Urinary bladder (tissue), 4 donors: ENCODE data around the gene DDX52. TPM values are rescaled to one million over a fixed set of nuclear protein-coding genes. Genes with fewer than 3 reads are reported as not detected.
"Not testable (repeated sequence)": the region's sequence is repeated elsewhere in the genome, so short reads cannot be mapped to it uniquely, and the experiment has no call there.

Experiments used
- DNase-seq: peaks from one replicate; pipeline ENCODE4 v3.0.0-alpha.2; 2015; ENCODE audit errors: extremely low spot score
- H3K27ac ChIP-seq: one replicate; pipeline ENCODE4 v1.5.1; 2013; ENCODE audit warnings: low read depth, mild to moderate bottlenecking, moderate library complexity
- H3K36me3 ChIP-seq: one replicate; pipeline ENCODE4 v1.6.1; 2013; ENCODE audit warnings: mild to moderate bottlenecking, moderate library complexity; ENCODE audit not compliant: insufficient read depth
- H3K4me1 ChIP-seq: one replicate; pipeline ENCODE4 v1.6.1; 2013; ENCODE audit warnings: mild to moderate bottlenecking, moderate library complexity; ENCODE audit not compliant: insufficient read depth
- H3K4me3 ChIP-seq: one replicate; pipeline ENCODE4 v1.5.1; 2013; ENCODE audit warnings: low read depth, low read length
- WGBS: extraction: QIAGEN DNeasy Blood & Tissue Kit; methylation state at CpG from one replicate; pipeline ENCODE4 v1.1.7; 2013; 5-methylcytosine and 5-hydroxymethylcytosine counted together
- polyA plus RNA-seq: library from polyadenylated mRNA; stranded (reverse); fragments of 200-250 nt; gene quantifications from one replicate; pipeline ENCODE4 v1.2.3, GENCODE V29; 2013
- total RNA-seq: library from RNA; depleted of rRNA; stranded (reverse); fragments of >200 nt; gene quantifications from one replicate; pipeline ENCODE4 v1.2.3, GENCODE V29; 2014
- donor health status: healthy with polysubstance abuse.
- donor health status: healthy.

The DDX52 gene, protein sequence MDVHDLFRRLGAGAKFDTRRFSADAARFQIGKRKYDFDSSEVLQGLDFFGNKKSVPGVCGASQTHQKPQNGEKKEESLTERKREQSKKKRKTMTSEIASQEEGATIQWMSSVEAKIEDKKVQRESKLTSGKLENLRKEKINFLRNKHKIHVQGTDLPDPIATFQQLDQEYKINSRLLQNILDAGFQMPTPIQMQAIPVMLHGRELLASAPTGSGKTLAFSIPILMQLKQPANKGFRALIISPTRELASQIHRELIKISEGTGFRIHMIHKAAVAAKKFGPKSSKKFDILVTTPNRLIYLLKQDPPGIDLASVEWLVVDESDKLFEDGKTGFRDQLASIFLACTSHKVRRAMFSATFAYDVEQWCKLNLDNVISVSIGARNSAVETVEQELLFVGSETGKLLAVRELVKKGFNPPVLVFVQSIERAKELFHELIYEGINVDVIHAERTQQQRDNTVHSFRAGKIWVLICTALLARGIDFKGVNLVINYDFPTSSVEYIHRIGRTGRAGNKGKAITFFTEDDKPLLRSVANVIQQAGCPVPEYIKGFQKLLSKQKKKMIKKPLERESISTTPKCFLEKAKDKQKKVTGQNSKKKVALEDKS
- total RNA-seq (38.9 TPM), polyA plus RNA-seq (9.6 TPM)

DNA sequence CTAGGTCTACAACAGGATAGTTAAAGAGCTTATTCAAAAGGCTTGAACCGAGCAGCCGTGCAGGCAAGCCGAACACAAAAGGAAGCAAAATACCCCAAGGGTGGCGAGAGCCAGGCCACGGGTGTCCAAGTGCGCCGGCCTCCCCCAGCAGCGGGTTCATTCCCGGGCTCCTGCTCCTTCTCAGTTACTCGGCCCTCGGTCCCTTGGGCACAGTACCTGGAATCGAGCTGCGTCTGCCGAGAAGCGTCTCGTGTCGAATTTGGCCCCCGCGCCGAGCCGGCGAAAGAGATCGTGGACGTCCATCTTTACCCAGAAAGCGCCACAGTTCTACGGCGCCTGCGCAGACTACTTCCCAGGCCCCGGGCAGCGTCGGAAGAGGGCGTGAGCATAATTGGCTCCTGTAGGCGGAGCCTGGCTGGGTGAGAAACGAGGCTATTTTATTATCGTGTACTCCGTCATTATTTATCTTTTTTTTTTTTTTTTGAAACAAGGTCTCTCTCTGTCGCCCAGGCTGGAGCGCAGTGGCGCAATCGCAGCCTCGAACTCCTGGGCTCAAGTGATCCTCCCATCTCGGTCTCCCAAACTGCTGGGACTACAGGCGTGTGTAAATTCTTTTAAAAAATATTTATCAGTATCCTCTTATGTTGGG is at the start of gene DDX52:
Gene DDX52 (minus strand): TSS at position 329 of the 649 bp plus-strand sequence. CDS start 26 bp downstream, at position 303.
- H3K4me1 ChIP-seq, result no peaks in the 10 kb centered on the region
- DNase-seq, result peak; percentile 89
- peaks cover 1% of the 10 kb centered on the region for H3K36me3 ChIP-seq
- peak within 1 kb of the TSS; percentile 78 for H3K4me3 ChIP-seq
- H3K27ac ChIP-seq, result peak within 1 kb of the TSS; percentile 40
- under 1% methylated on average over 43 of the region's 43 CpGs for WGBS

DNA sequence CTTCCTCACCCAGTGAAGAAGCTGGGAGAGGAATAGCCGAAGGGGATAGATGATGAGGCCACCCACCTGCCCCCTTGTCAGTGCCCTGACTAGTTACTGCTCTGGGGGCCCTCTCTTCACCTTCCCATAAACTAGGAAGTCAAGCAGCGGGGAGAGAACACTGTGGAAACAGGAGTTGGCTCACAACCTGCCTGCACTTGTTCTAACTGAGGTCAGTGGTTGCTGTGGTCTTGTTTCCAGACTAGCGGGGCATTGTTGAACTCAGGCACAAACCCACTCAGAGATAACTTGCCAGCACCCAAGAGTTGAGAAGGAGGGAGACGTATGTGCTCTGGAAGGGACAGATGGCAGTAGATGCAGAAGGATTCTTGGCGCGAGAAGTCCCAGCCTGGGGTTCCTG is 48.6 kb upstream of the DDX52 start:
- DNase-seq, result peak; percentile 31
- 78% methylated on average over 6 of the region's 6 CpGs for WGBS
- H3K36me3 ChIP-seq, result no peaks in the 10 kb centered on the region
- H3K4me1 ChIP-seq, result no peaks in the 10 kb centered on the region
- no peak overlapping the region for H3K4me3 ChIP-seq
- H3K27ac ChIP-seq, result no peak overlapping the region

DNA sequence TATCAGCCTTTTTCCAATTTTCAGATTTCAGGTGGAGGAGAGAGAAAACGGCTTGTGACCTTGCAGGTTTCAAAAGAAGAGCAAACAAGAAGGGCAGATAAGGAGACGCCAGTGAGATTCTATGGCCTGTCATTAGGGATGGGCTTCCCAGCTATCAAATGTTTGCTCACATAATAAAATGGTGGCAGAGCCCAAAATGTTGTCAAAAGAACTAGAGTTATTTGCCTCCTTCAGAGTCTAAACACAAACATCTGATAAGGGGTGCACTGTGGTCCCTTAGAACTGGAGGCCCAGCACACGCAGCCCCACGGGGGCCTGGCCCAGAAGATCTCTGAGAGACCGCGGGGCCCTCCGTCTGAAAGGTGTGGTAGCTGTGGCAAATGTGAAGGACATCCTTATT is 46.1 kb upstream of the DDX52 start:
- Histone ChIP-seq H3K36me3 (no peaks in the 10 kb centered on the region), H3K27ac (no peak overlapping the region), H3K4me1 (no peaks in the 10 kb centered on the region), H3K4me3 (no peak overlapping the region)
- WGBS, result 70% methylated on average over 7 of the region's 7 CpGs
- no peak for DNase-seq

DNA sequence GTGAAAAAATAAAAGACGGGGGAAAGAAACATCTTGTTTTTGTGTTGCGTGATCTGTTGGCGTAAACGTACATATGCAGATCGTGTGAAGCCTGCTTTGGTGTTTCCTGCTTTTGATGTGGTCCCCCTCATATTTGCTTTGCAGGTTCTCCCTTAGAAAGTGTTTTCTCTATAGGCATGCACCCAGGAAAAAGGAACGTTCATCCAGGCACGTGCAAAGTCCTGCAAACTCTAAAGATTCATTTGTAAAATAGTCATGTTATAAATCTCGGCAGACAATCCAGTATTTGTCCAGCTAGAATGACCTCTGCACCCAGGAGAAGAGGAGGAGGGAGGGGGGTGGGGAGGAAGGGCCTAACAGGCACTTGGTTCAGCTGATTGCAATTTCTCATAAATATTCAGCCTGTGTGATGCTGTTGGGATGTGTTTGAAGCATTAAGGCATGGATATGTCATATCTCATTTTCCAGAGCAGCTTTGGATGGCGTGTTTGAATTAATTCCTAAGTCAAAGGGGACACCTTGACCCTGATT is 40.3 kb upstream of the DDX52 start:
- no peaks in the 10 kb centered on the region for H3K4me1 ChIP-seq
- H3K4me3 ChIP-seq, result no peak overlapping the region
- DNase-seq, result no peak
- no peaks in the 10 kb centered on the region for H3K36me3 ChIP-seq
- no peak overlapping the region for H3K27ac ChIP-seq
- 63% methylated on average over 9 of the region's 9 CpGs for WGBS

DNA sequence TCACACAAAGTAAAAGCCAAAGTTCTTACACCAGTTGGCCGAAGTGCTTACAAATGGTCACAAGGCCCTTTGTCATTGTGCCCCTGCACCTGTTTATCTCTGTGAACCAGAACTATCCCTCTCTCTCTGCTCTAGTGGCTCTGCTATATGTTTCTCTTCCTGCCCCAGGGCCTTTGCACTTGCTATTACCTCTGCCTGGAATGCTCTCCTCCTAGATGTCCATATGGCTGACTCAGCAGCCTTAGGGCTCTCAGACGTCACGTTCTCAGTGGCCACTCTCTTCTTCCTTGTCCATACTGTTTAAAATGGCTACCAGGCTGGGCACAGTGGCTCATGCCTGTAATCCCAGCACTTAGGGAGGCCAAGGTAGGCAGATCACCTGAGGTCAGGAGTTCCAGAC is 38.8 kb upstream of the DDX52 start:
- WGBS, result 87% methylated on average over 3 of the region's 3 CpGs
- Histone ChIP-seq H3K36me3 (no peaks in the 10 kb centered on the region), H3K27ac (no peak overlapping the region), H3K4me1 (no peaks in the 10 kb centered on the region), H3K4me3 (no peak overlapping the region)
- no peak for DNase-seq

DNA sequence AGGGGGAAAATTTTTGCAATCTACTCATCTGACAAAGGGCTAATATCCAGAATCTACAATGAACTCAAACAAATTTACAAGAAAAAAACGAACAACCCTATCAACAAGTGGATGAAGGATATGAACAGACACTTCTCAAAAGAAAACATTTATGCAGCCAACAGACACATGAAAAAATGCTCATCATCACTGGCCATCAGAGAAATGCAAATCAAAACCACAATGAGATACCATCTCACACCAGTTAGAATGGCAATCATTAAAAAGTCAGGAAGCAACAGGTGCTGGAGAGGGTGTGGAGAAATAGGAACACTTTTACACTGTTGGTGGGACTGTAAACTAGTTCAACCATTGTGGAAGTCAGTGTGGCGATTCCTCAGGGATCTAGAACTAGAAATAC is 36.7 kb upstream of the DDX52 start:
- H3K36me3 ChIP-seq, H3K4me3 ChIP-seq, H3K27ac ChIP-seq, H3K4me1 ChIP-seq, DNase-seq: not testable (repeated sequence)
- WGBS, result 79% methylated on average over 1 of the region's 2 CpGs

DNA sequence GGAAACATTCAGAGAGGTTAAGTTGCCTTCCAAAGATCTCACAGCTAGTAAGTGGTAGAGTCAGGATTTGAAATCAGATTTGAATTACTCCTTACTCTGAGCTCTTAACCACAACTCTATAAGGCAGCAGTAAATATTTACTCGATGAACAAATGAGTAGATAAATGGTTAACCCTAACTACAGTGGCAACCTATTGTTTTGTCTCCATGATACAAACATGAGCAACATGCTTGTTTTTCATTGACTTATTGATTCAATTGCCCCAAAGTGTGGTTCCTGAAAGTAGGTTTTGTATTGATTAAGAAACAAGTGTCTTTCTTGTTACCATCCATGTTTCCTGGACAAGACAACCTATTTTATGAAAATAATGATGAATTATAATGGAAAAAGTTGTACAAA is 34.8 kb upstream of the DDX52 start:
- H3K27ac ChIP-seq, result no peak overlapping the region
- no peak overlapping the region for H3K4me3 ChIP-seq
- H3K36me3 ChIP-seq, result no peaks in the 10 kb centered on the region
- DNase-seq, result no peak
- 83% methylated on average over 1 of the region's 1 CpG for WGBS
- no peaks in the 10 kb centered on the region for H3K4me1 ChIP-seq

DNA sequence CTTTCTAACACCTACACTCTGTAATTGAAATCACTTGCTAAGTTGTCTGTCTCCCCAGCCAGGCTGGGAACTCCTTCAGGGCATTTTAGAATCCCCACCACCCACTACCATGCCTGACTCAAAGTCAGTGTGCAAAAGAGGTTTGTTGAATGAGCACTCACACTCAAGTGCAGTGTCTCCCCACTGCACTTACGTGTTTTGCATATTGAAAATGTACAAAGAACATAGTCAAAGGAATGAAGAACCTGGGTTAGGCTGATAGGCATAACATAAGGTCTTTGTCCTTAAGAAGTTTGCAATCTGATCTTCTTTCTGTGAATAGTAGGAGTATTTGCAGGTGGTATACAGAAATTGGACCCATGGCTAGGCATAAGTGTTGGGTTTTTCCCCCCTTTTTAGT is 33.8 kb upstream of the DDX52 start:
- no peak for DNase-seq
- WGBS, result 84% methylated on average over 1 of the region's 1 CpG
- no peaks in the 10 kb centered on the region for H3K4me1 ChIP-seq
- no peaks in the 10 kb centered on the region for H3K36me3 ChIP-seq
- H3K4me3 ChIP-seq, result no peak overlapping the region
- no peak overlapping the region for H3K27ac ChIP-seq

DNA sequence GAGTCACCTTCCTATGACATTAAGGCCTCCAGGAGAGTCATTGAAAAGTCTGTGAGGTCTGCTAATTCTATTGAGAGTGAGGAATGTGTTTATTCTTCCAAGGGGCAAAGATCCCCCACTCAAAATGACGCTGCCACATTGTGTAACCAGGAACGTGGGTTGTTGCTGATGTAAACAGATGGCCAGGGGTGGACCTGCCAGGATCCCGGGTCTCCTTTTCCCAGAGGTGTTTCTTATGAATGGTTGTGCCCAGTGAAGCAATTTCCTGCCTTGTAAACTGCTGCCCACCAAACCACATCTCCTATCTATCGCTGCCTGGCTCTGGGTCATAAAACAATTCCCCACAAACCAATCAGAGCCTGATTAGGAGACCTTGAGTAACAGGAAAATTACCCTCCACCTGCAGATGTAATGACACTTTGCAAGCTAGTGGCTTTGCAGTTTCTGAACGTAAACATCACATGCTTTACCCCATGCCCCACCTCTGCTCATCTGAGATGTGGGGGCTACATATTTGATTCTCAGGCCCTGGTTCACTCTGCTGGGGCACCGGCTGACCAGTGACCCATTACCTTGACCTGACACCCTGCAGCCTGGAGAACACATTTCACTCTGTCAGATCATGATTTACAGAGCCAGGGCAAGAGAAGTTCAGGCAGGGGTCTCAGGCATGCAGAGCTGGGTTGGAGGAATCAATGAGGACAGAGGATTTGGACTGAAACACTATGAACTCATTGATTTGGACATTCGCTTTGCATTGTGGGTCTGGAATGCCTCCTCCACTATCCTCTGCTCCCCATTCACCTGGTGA is 33.1 kb upstream of the DDX52 start:
- Histone ChIP-seq H3K36me3 (no peaks in the 10 kb centered on the region), H3K27ac (no peak overlapping the region), H3K4me3 (no peak overlapping the region), H3K4me1 (no peaks in the 10 kb centered on the region)
- DNase-seq, result no peak
- 29% methylated on average over 7 of the region's 7 CpGs for WGBS

DNA sequence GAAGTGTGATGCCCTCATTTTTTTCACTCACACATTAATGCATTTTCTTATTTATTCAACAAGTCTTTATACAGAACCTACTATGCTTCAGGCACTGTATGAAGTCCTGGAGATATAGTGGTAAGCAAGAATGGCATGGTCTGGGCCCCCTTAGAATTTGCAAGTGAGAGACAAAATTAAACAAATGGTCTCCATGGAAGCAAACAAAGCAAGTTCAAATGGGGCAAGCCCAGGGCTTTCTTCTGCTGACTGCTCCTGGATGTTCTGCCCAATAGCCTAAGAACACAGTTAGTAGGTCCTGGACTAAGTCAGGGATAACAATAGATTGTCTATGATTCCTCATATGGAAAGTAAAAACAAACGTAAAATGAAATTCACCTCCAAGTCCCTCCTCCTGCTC is 31.3 kb upstream of the DDX52 start:
- no peak overlapping the region for H3K4me3 ChIP-seq
- 57% methylated on average over 1 of the region's 1 CpG for whole genome bisulfite sequencing
- no peaks in the 10 kb centered on the region for H3K36me3 ChIP-seq
- no peak overlapping the region for H3K27ac ChIP-seq
- no peak for DNase-seq
- H3K4me1 ChIP-seq, result no peaks in the 10 kb centered on the region

DNA sequence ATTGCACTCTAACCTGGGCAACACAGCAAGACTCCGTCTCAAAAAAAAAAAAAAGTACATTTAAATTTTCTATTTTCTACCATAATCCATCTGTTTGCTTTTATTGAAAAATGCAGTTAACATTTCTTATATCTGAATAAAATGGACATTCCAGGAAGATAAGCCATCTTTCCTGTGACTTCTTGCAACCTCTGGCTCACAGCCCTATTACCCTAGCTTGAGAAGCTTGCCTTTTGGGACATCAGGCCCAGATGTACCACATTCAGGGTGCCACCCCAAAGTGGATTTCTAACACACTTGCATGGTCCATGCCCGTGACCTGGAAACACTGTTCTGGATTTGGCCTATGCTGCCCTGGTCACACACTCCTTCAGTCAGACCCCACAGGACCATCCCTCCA is 30.1 kb upstream of the DDX52 start:
- Histone ChIP-seq H3K4me3 (no peak overlapping the region), H3K4me1 (no peaks in the 10 kb centered on the region), H3K27ac (no peak overlapping the region), H3K36me3 (no peaks in the 10 kb centered on the region)
- WGBS, result 94% methylated on average over 2 of the region's 2 CpGs
- DNase-seq, result no peak

DNA sequence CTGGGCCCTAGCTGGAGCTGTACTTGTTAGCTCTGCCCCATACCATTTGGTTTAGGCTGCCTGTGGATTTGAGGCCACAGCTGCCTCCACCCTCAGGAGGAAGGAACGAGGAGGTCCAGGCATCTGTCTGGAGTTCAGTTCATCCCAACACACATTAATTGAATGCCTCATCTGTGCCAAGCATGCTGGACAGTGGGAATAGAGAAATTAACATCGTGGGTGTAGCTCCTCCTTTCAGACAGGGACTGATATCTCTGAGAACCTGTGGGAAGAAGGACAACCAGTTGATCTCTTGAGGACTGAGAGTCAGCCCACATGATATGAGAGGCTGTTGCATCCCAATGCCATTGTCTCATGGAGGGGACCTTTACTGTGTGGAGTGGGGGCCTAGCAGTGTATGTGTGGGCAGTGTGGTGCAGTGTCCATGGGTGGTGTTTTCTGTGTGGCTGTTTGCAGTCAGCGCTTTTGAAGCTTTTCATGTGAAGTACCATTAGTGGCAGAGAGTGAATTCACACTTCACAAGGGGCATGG is 29.4 kb upstream of the DDX52 start:
- Histone ChIP-seq H3K4me3 (no peak overlapping the region), H3K27ac (no peak overlapping the region), H3K4me1 (no peaks in the 10 kb centered on the region), H3K36me3 (no peaks in the 10 kb centered on the region)
- 79% methylated on average over 3 of the region's 3 CpGs for WGBS
- DNase-seq, result no peak
